KMS-11 (cell line): ENCODE data around the gene RELN.

Experiments used
- H2AFZ ChIP-seq: fragments of 200-600 bp; sonication (generic); 2 replicates; pipeline ENCODE4 v1.6.1; 2016; ENCODE audit warnings: antibody characterized with exemption, mixed run types, low read depth
- H3K27ac ChIP-seq: fragments of 200-600 bp; sonication (generic); 2 replicates; pipeline ENCODE4 v1.6.1; 2016; ENCODE audit warnings: mild to moderate bottlenecking, mixed run types
- H3K27me3 ChIP-seq: fragments of 200-600 bp; sonication (generic); 2 replicates; pipeline ENCODE4 v1.6.1; 2017; ENCODE audit warnings: mild to moderate bottlenecking, low read depth, mixed run types, moderate library complexity; ENCODE audit not compliant: insufficient read depth
- H3K36me3 ChIP-seq: fragments of 200-600 bp; sonication (generic); 2 replicates; pipeline ENCODE4 v1.6.1; 2017; ENCODE audit warnings: mild to moderate bottlenecking, mixed run types; ENCODE audit not compliant: insufficient read depth
- H3K4me1 ChIP-seq: fragments of 200-600 bp; sonication (generic); 2 replicates; pipeline ENCODE4 v1.6.1; 2016; ENCODE audit warnings: mild to moderate bottlenecking, low read depth, mixed run types; ENCODE audit not compliant: poor library complexity, severe bottlenecking
- H3K4me2 ChIP-seq: fragments of 200-600 bp; sonication (generic); 2 replicates; pipeline ENCODE4 v1.7.0; 2016; ENCODE audit warnings: mild to moderate bottlenecking, mixed run types
- H3K4me3 ChIP-seq: fragments of 200-600 bp; sonication (generic); IDR thresholded peaks from 2 replicates; pipeline ENCODE4 v1.6.1; 2017; ENCODE audit warnings: low read depth, low read length, mixed read lengths; ENCODE audit not compliant: insufficient read depth
- H3K79me2 ChIP-seq: fragments of 200-600 bp; sonication (generic); 2 replicates; pipeline ENCODE4 v1.6.1; 2016; ENCODE audit warnings: low read depth, mixed run types; ENCODE audit not compliant: insufficient read depth
- H3K9ac ChIP-seq: fragments of 200-600 bp; sonication (generic); 2 replicates; pipeline ENCODE4 v1.6.1; 2016; ENCODE audit warnings: mild to moderate bottlenecking, mixed run types
- H4K20me1 ChIP-seq: fragments of 200-600 bp; sonication (generic); 2 replicates; pipeline ENCODE4 v1.6.1; 2016; ENCODE audit warnings: mild to moderate bottlenecking, mixed run types; ENCODE audit not compliant: insufficient read depth
- CTCF ChIP-seq: fragments of 200-600 bp; sonication (generic); conservative IDR thresholded peaks from 2 replicates; pipeline ENCODE4 v1.6.1; 2017; ENCODE audit warnings: low read depth, mild to moderate bottlenecking, antibody characterized with exemption, low read length, moderate library complexity, mixed read lengths

RELN gene

GRCh38 chr7:103981003-103981423 is 8.4 kb downstream of the RELN start:
- Histone ChIP-seq H4K20me1 (no peaks in the 10 kb centered on the region), H3K4me2 (no peak overlapping the region), H3K36me3 (no peaks in the 10 kb centered on the region), H3K27me3 (no peaks in the 10 kb centered on the region), H3K27ac (no peak overlapping the region), H3K4me1 (no peaks in the 10 kb centered on the region), H3K9ac (no peak overlapping the region), H3K4me3 (no peak overlapping the region), H3K79me2 (no peaks in the 10 kb centered on the region), H2AFZ (no peak overlapping the region)
- TF ChIP-seq CTCF, result no peak

- Histone ChIP-seq H3K4me2 (no peak overlapping the region), H3K27ac (no peak overlapping the region), H3K27me3 (no peaks in the 10 kb centered on the region), H3K4me1 (no peaks in the 10 kb centered on the region), H3K4me3 (no peak overlapping the region), H3K79me2 (no peaks in the 10 kb centered on the region), H4K20me1 (no peaks in the 10 kb centered on the region), H3K9ac (no peak overlapping the region), H2AFZ (no peak overlapping the region), H3K36me3 (no peaks in the 10 kb centered on the region)
- no peak for TF ChIP-seq CTCF
Measured at GRCh38 chr7:103972779-103973434, 16.6 kb downstream of the RELN start.

- H3K4me2 ChIP-seq, result no peak overlapping the region
- H4K20me1 ChIP-seq, result no peaks in the 10 kb centered on the region
- no peak overlapping the region for H3K4me3 ChIP-seq
- H3K9ac ChIP-seq, result no peak overlapping the region
- no peaks in the 10 kb centered on the region for H3K36me3 ChIP-seq
- no peak overlapping the region for H2AFZ ChIP-seq
- no peaks in the 10 kb centered on the region for H3K27me3 ChIP-seq
- H3K4me1 ChIP-seq, result no peaks in the 10 kb centered on the region
- TF ChIP-seq CTCF, result no peak
- no peaks in the 10 kb centered on the region for H3K79me2 ChIP-seq
- H3K27ac ChIP-seq, result no peak overlapping the region
Measured at GRCh38 chr7:103967401-103967800, 22.1 kb downstream of the RELN start.

- H3K4me1 ChIP-seq, result no peaks in the 10 kb centered on the region
- H3K9ac ChIP-seq, result no peak overlapping the region
- no peak overlapping the region for H3K4me2 ChIP-seq
- no peaks in the 10 kb centered on the region for H4K20me1 ChIP-seq
- no peaks in the 10 kb centered on the region for H3K79me2 ChIP-seq
- no peak overlapping the region for H3K27ac ChIP-seq
- H3K36me3 ChIP-seq, result no peaks in the 10 kb centered on the region
- H2AFZ ChIP-seq, result no peak overlapping the region
- H3K4me3 ChIP-seq, result no peak overlapping the region
- no peaks in the 10 kb centered on the region for H3K27me3 ChIP-seq
- no peak for TF ChIP-seq CTCF
Measured at GRCh38 chr7:103966593-103967277, 22.7 kb downstream of the RELN start.
